CD4-positive, alpha-beta T cell (primary cell): ENCODE measurements around the gene PRKAR1B. TPM values are rescaled to one million over a fixed set of nuclear protein-coding genes. Genes with fewer than 3 reads are reported as not detected.

Experiments
- ATAC-seq: fragments of 200-7000 bp; cut with Tn5 transposase; one replicate; pipeline ENCODE4 v1.10.0; 2022; ENCODE audit warnings: mild to moderate bottlenecking; ENCODE audit not compliant: poor library complexity
- CTCF ChIA-PET: fragments of 350-600 bp; sonication (Branson Sonifier 250); formaldehyde crosslinking; loops from one replicate; lab custom pipeline; 2021; ENCODE audit warnings: antibody characterized with exemption, inconsistent platforms; lab: Charles Lee
- POLR2A ChIA-PET: fragments of 350-600 bp; sonication (Branson Sonifier 250); formaldehyde crosslinking; loops from one replicate; lab custom pipeline; 2021; ENCODE audit warnings: antibody characterized with exemption, inconsistent platforms; lab: Charles Lee
- DNase-seq, 14 experiments: peaks; one replicate each; pipeline ENCODE4 v3.0.0-alpha.2; 2013 to 2020; ENCODE audit warnings: mixed read lengths in 2 of 14
- H3K27ac ChIP-seq, 2 donors: one replicate each; pipeline versions ENCODE4 v1.5.1 to v1.7.0; 2013; ENCODE audit warnings: low read length in 2 of 2, low read depth in 1 of 2, mild to moderate bottlenecking in 1 of 2
- H3K27me3 ChIP-seq, 2 experiments: 1 replicate in 1 of 2; 2 replicates in 1 of 2; pipeline versions ENCODE4 v1.6.1 to v1.7.0; 2013; ENCODE audit warnings: low read length in 2 of 2, control low read depth in 1 of 2, mild to moderate bottlenecking in 1 of 2, moderate library complexity in 1 of 2; ENCODE audit not compliant: insufficient read depth in 2 of 2, control insufficient read depth in 1 of 2
- H3K36me3 ChIP-seq: one replicate; pipeline ENCODE4 v1.6.1; 2013; ENCODE audit warnings: low read length, control low read depth; ENCODE audit not compliant: insufficient read depth
- H3K4me1 ChIP-seq: one replicate; pipeline ENCODE4 v1.6.1; 2013; ENCODE audit warnings: low read length, control low read depth; ENCODE audit not compliant: insufficient read depth
- H3K4me3 ChIP-seq: one replicate; pipeline ENCODE4 v1.5.1; 2013; ENCODE audit warnings: mild to moderate bottlenecking, low read length, moderate library complexity
- H3K9me3 ChIP-seq, 2 experiments: 1 replicate in 1 of 2; 2 replicates in 1 of 2; pipeline versions ENCODE4 v1.6.1 to v1.7.0; 2013; ENCODE audit warnings: low read length in 2 of 2, mild to moderate bottlenecking in 2 of 2, control low read depth in 1 of 2, moderate library complexity in 1 of 2; ENCODE audit not compliant: control insufficient read depth in 1 of 2, insufficient read depth in 1 of 2
- H3K27ac Mint-ChIP-seq: one replicate; pipeline ENCODE4 v1.8.0; 2020; ENCODE audit warnings: mixed read lengths
- H3K27me3 Mint-ChIP-seq: one replicate; pipeline ENCODE4 v1.8.0; 2021; ENCODE audit warnings: mixed read lengths
- H3K36me3 Mint-ChIP-seq: one replicate; pipeline ENCODE4 v1.8.0; 2021; ENCODE audit warnings: low read depth, mixed read lengths
- H3K4me1 Mint-ChIP-seq: one replicate; pipeline ENCODE4 v1.8.0; 2021; ENCODE audit warnings: low read depth, mixed read lengths
- H3K4me3 Mint-ChIP-seq: one replicate; pipeline ENCODE4 v1.8.0; 2020; ENCODE audit warnings: mild to moderate bottlenecking, mixed read lengths
- H3K9me3 Mint-ChIP-seq: one replicate; pipeline ENCODE4 v1.8.0; 2020; ENCODE audit warnings: mixed read lengths
- intact Hi-C, 2 experiments: fragments of 100-400 bp; cut with DNase I in 1 of 2; cut with micrococcal nuclease in 1 of 2; formaldehyde crosslinking; loops; one replicate each; pipeline versions ENCODE4 v1.15.1 to v1.9.0; 2023 to 2025; cut with DNase I, micrococcal nuclease
- total RNA-seq, 174 experiments: library from RNA in 2 of 174; stranded (reverse) in 2 of 174; gene quantifications; one replicate each; pipeline ENCODE4 v1.2.3 and lab custom pipeline; 2021 to 2026
- TF ChIP-seq, protein P1 (sequence below): fragments of 200-600 bp; IDR thresholded peaks from one replicate; pipeline ENCODE4 v1.8.0; 2022; ENCODE audit warnings: antibody characterized with exemption, mild to moderate bottlenecking

The PRKAR1B gene
- total RNA-seq, 2 experiments from 2014 or later = 18.8 to 19.5 TPM

DNA sequence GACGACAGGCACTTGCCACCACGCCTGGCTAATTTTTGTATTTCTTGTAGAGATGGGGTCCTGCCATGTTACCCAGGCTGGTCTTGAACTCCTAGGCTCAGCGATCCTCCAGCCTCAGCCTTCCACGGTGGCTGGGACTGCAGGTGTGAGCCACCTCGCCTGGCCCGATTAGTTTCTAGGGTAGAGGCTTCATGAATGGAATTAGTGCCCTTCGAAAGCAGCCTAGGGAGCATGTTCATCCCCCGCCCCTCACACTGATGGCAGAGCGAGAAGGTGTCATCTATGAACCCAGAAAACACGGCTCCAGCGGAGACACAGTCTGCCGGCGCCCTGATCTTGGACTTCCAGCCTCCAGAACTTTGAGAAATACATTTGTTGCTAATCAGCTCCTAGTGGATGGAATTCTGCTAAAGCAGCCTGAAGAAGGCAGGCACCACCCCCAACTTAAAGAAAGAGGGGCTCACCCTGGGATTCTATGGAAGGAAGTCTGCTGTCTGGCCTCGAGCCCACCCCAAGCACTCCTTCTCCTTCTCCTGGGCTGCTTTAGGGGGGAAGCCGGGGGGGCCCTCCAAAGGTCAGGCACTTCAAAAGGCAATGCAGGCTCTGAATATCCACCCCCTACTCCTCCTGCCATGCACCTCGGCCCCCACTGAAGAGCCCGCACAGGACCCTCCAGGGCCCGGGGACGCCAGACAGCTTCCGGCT lies 217.5 kb downstream of the PRKAR1B start:
- intact Hi-C loops = loop anchor here in 1 of 2 experiments (5.0 kb wide), 1 partner anchor 177 kb away; no protein-coding TSS in a partner anchor
- Histone ChIP-seq H3K9me3 (no peaks in the 10 kb centered on the region), H3K27ac (no peak overlapping the region), H3K4me3 (no peak overlapping the region), H3K4me1 (no peaks in the 10 kb centered on the region), H3K27me3 (peaks cover 0 to 2% of the 10 kb centered on the region in 2 experiments), H3K36me3 (no peaks in the 10 kb centered on the region)
- CTCF ChIA-PET = no interaction called here
- no peaks in the 10 kb centered on the region for H3K4me1 Mint-ChIP-seq
- H3K27ac Mint-ChIP-seq = no peak overlapping the region
- DNase-seq = no peak
- no peaks in the 10 kb centered on the region for H3K36me3 Mint-ChIP-seq
- POLR2A ChIA-PET = no interaction called here
- ATAC-seq = no peak
- H3K9me3 Mint-ChIP-seq = no peaks in the 10 kb centered on the region
- H3K4me3 Mint-ChIP-seq = no peak overlapping the region
- peaks cover 12% of the 10 kb centered on the region for H3K27me3 Mint-ChIP-seq
- TF ChIP-seq, protein P1, sequence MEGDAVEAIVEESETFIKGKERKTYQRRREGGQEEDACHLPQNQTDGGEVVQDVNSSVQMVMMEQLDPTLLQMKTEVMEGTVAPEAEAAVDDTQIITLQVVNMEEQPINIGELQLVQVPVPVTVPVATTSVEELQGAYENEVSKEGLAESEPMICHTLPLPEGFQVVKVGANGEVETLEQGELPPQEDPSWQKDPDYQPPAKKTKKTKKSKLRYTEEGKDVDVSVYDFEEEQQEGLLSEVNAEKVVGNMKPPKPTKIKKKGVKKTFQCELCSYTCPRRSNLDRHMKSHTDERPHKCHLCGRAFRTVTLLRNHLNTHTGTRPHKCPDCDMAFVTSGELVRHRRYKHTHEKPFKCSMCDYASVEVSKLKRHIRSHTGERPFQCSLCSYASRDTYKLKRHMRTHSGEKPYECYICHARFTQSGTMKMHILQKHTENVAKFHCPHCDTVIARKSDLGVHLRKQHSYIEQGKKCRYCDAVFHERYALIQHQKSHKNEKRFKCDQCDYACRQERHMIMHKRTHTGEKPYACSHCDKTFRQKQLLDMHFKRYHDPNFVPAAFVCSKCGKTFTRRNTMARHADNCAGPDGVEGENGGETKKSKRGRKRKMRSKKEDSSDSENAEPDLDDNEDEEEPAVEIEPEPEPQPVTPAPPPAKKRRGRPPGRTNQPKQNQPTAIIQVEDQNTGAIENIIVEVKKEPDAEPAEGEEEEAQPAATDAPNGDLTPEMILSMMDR = no peak

DNA sequence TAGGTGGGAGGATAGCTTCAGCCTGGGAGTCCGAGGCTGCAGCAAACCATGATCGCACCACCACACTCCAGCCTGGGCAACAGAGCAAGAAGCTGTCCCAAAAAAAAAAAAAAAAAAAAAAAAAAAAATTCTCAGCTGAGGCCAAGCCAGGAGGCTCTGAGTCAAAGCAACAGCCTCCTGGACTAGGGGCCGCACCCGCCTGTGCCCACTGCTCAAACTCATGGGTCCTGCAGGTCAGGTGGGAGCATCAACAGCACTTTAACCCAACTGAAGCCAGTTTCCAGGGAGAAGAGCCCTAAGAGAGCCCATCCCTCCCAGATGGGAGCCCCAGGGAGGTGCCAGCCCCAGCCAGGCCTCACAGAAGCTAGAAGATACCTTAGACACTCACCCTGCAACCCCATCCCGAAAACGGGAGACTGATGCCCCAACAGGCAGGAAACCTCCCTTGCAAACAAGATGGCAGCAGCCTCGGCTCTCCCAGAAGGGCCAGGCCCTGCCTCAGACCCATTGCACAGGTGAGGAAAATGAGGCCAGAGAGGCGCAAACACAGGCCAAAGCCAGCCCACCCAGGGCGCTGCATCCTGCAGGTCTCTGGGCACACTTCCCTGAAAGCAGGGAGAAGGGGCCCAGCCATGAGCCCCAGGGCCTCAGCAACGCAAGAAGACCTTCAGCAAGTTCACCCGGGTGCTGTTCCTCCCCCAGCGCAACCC lies 218.5 kb downstream of the PRKAR1B start:
- H3K27ac ChIP-seq = no peak overlapping the region
- Mint-ChIP-seq H3K27ac (no peak overlapping the region), H3K27me3 (peaks cover 5% of the 10 kb centered on the region), H3K9me3 (no peaks in the 10 kb centered on the region), H3K4me1 (no peaks in the 10 kb centered on the region), H3K36me3 (no peaks in the 10 kb centered on the region), H3K4me3 (no peak overlapping the region)
- H3K4me1 ChIP-seq = no peaks in the 10 kb centered on the region
- H3K27me3 ChIP-seq = no peaks in the 10 kb centered on the region
- DNase-seq = no peak
- TF ChIP-seq, protein P1 = no peak
- no peaks in the 10 kb centered on the region for H3K9me3 ChIP-seq
- ATAC-seq = no peak
- CTCF ChIA-PET = no interaction called here
- intact Hi-C loops = loop anchor here in 1 of 2 experiments (5.0 kb wide), 1 partner anchor 176 kb away; no protein-coding TSS in a partner anchor
- H3K36me3 ChIP-seq = no peaks in the 10 kb centered on the region
- POLR2A ChIA-PET = no interaction called here
- H3K4me3 ChIP-seq = no peak overlapping the region

DNA sequence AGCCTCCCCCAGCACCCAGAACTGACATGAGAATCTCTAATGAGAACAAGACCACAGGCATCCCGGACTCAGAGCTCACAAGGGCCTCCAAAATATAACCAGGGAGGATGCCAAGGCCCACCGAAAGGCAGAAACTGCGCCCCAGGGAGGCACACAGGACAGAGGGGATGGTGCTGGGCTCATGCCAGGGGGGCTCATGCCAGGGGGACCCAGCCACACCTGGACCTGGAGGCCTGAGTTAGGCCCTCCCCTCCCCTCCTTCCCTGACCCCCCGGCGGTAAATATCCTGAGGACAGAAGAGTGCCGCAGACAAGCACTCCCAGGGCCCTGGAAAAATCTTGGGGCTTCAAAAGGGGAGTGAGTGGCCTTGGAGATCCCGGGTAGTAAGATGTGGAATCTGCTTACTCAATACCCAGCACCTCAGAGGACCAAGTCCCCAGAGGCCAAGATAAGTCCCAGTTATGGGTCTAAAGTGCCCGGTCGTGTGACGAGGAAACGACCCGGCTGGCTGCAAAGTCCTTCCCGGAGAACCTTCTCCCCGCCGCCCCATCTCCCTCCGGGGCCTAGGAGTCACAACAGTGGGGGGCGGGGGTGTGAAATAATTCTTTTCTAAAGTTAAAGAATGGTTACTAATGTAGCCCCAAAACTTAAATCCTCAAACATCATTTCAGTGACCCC lies 219.3 kb downstream of the PRKAR1B start:
- no peaks in the 10 kb centered on the region for H3K4me1 ChIP-seq
- Mint-ChIP-seq H3K9me3 (no peaks in the 10 kb centered on the region), H3K4me3 (no peak overlapping the region), H3K36me3 (no peaks in the 10 kb centered on the region), H3K27ac (no peak overlapping the region), H3K27me3 (peaks cover 3% of the 10 kb centered on the region), H3K4me1 (no peaks in the 10 kb centered on the region)
- TF ChIP-seq, protein P1 = no peak
- H3K27ac ChIP-seq = no peak overlapping the region
- DNase-seq = no peak
- no peaks in the 10 kb centered on the region for H3K9me3 ChIP-seq
- no peaks in the 10 kb centered on the region for H3K27me3 ChIP-seq
- ATAC-seq = no peak
- ChIA-PET CTCF (no interaction called here), POLR2A (no interaction called here)
- intact Hi-C loops = loop anchor here in 1 of 2 experiments (5.0 kb wide), 1 partner anchor 175 kb away; no protein-coding TSS in a partner anchor
- no peak overlapping the region for H3K4me3 ChIP-seq
- no peaks in the 10 kb centered on the region for H3K36me3 ChIP-seq
